GM13977 (cell line): ENCODE results near the gene FSTL4.

Experiments used
- DNase-seq: peaks from one replicate; pipeline ENCODE4 v3.0.0; 2012; ENCODE audit warnings: low spot score
- in situ Hi-C: fragments of 300-500 bp; cut with MboI; formaldehyde crosslinking; loops from one replicate; pipeline ENCODE4 v1.12.0; 2022; ENCODE audit warnings: low sequenced_read_pairs, low pct_unique_long_range_greater_than_20kb, mixed read lengths, inconsistent platforms; ENCODE audit not compliant: unreplicated experiment
- TF ChIP-seq, protein P1 (sequence below): IDR thresholded peaks from 2 replicates; pipeline ENCODE4 v1.5.1; 2012; ENCODE audit warnings: mild to moderate bottlenecking, control low read depth; ENCODE audit not compliant: insufficient read depth; ENCODE audit errors: extremely low read depth, missing control alignments

The FSTL4 gene

DNA sequence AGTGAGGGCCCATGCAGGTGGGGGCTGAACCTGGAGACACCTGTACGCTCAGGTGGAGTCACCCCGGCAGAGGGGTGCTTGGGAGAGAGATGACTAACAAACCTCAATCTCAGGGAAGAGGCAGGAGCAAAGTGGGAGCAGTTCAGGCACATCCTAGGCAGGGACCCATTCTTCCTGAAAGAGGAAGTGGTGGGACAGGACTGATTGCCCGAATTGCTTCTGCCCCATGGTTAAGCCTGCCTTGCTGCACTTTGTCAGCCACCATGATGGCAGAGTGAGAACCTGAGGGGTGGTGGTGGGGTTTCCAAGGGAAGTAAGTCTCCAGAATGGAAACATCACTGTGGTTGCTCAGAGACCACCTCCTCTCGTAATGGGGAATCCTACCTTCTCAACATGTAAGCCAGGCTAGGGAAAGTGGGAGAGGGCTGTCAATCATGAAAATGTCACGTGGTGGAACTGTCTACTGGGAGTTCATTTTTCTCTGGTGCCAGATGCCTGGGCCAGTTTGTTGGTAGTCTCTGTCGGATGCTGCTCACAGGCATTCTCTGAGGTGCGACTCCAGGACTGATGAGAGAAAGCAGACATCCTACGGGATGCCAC, 410.2 kb downstream of the FSTL4 start:
- TF ChIP-seq, protein P1, sequence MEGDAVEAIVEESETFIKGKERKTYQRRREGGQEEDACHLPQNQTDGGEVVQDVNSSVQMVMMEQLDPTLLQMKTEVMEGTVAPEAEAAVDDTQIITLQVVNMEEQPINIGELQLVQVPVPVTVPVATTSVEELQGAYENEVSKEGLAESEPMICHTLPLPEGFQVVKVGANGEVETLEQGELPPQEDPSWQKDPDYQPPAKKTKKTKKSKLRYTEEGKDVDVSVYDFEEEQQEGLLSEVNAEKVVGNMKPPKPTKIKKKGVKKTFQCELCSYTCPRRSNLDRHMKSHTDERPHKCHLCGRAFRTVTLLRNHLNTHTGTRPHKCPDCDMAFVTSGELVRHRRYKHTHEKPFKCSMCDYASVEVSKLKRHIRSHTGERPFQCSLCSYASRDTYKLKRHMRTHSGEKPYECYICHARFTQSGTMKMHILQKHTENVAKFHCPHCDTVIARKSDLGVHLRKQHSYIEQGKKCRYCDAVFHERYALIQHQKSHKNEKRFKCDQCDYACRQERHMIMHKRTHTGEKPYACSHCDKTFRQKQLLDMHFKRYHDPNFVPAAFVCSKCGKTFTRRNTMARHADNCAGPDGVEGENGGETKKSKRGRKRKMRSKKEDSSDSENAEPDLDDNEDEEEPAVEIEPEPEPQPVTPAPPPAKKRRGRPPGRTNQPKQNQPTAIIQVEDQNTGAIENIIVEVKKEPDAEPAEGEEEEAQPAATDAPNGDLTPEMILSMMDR, result no peak
- DNase-seq, result no peak
- in situ Hi-C loops, result no loop called here

DNA sequence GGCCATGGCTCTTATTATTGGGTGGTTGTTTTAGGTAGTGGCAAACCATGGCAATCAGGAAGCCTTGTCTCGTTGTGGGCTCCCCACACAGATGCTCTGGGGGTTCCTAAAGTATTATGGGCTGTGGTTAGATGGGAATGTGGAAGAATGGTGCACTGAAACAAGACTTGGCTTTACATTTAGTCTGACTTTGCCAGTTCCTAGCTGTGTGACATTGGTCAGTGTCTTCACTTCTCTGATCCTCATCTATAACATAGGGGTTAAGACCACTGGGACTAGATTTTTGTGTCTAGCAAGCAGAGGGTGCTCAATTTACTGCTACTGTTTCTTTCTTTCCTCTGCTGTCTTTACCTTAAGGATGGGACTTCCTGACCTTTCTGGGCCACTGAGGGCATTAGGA, 411.0 kb downstream of the FSTL4 start:
- no peak for DNase-seq
- in situ Hi-C loops, result no loop called here
- TF ChIP-seq, protein P1, result no peak

DNA sequence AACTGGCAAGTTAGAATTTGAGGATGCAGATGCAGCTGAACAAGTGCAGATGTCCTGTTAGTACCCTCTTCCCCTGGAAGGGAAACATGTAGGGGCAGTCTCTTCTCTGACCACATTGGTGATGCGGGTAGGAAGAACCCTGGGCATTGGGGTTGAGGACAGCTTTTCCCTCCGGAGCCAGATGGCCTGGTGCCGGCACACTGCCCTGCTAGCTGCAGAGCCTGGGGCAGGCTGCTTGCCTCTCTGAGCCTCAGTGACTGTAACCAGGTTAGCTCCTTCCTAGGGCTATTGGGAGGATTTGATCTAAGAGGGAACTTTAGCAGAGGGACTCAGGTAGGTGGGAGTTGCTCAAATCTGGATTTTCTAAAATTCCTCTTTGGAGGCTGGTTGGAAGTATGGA, 412.1 kb downstream of the FSTL4 start:
- in situ Hi-C loops, result no loop called here
- no peak for DNase-seq

DNA sequence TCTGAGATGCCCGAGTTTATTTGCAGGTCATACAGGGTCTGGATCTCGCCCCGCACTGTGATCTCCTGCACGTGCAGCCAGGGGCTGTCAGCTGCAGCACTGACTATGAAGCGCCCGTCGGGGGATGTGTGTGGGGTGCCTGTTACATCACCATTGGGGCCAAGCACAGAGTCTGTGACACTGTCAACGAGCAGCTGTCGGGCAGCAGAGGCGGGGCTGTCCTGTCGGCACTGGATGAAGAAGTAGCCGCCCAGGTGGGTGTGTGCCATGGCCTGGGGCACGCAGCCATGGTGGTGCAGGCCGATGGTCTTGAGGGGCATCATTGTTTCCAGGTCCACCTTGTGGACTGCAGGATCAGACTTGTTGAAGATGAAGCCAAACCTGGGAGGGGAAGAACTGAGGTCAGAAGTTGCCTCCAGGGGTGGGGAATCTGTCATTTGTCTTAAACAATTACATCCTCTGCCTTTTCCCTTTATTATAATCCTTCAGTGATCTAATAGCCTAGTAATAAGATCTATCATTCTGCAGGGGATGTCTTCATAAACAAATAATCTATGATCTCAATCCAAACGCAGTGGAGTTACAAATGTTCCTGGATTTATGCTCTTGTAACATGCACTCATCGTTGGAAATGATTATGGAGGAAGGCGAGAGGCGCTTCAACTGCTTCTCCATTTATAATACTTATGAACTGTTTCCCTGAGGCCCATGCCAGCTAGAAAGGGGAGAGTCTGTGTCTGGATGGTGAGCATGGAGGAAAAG, 412.7 kb downstream of the FSTL4 start:
- in situ Hi-C loops, result no loop called here
- DNase-seq, result no peak
- TF ChIP-seq, protein P1, result no peak

More for the DNA sequence above, 412.1 kb downstream of the FSTL4 start:
- TF ChIP-seq, protein P1, result no peak

DNA sequence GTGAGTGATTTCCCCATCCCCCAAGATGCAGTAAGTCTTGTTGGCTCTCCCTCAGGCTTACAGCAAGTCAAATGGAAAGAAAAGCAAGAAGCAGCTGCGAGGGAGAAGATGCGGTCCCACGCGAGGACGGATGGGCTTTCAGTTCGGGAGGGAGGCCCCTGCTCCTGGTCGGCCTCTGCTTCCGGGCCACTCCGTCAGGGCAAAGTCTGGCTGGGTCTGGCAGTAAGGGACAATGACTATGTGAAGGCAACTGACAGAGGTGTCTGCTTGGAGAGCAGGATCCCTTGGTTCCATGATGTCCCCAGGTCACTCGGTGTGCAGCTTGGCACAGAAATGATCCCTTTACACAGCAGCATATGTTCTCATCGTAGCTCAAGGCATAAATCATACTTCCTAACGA, 413.8 kb downstream of the FSTL4 start:
- in situ Hi-C loops, result no loop called here
- TF ChIP-seq, protein P1, result no peak

DNA sequence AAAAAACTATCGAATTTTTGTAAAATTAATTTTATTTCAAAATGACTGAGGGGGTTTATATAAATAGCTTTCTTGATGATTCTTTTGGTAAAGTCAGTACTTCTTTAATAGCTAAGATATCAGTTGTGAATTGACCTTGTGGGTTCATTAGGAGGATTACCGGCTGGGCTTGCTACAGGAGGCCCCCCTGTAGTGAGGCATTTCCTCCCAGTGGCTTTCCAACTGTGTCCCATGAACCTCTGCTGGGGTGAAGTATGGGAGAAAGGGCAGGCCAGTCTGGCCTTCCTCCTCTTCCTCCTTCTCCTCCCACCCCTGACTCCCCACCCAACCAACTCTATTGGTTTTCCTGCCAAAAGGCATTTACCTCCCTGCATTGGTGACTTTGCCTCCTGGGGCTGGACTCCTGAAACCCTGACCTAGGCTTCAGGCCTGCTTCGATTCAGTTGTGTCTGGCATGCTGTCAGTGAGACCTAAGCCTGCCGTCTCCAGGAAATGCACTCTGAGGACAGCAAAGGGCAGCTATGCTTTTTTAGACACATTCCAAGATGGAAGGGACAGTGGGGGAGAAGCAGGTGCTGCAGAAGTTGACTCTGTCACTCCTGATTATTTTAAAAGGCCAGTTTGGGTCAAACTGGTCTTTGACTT, 415.8 kb downstream of the FSTL4 start:
- TF ChIP-seq, protein P1, result no peak
- no peak for DNase-seq
- in situ Hi-C loops, result no loop called here

More for the DNA sequence above, 413.8 kb downstream of the FSTL4 start:
- DNase-seq, result no peak
